ENCODE results near the gene LCE5A.
"Not testable (repeated sequence)": the region's sequence is repeated elsewhere in the genome, so short reads cannot be mapped to it uniquely, and the experiment has no call there.

The LCE5A gene

GRCh38 chr1:152510503-152510902 lies at the start of gene LCE5A:
Gene LCE5A (plus strand): TSS chr1:152510803. CDS start chr1:152511535, 732 bp downstream.
- no peaks in the 10 kb centered on the region for H3K4me1 ChIP-seq (ENCODE audit: control insufficient read depth, insufficient read depth, low read length)
- H3K36me3 ChIP-seq (ENCODE audit: control insufficient read depth, insufficient read depth, low read length): no peaks in the 10 kb centered on the region
- no peaks in the 10 kb centered on the region for H3K27me3 ChIP-seq (ENCODE audit: control insufficient read depth, insufficient read depth, low read length)
- H3K9ac ChIP-seq (ENCODE audit: low read depth, low read length): no peak within 1 kb of the TSS
- H3K4me3 ChIP-seq (ENCODE audit: low read depth, low read length): no peak within 1 kb of the TSS
- peaks cover 15% of the 10 kb centered on the region for H3K9me3 ChIP-seq (ENCODE audit: control insufficient read depth, insufficient read depth, low read length)

GRCh38 chr1:152461544-152461943 lies 49.1 kb upstream of the LCE5A start:
- H3K4me1 ChIP-seq (ENCODE audit: control insufficient read depth, insufficient read depth, low read length): no peaks in the 10 kb centered on the region
- no peak overlapping the region for H3K9ac ChIP-seq (ENCODE audit: low read depth, low read length)
- H3K36me3 ChIP-seq (ENCODE audit: control insufficient read depth, insufficient read depth, low read length): no peaks in the 10 kb centered on the region
- no peak overlapping the region for H3K4me3 ChIP-seq (ENCODE audit: low read depth, low read length)
- no peaks in the 10 kb centered on the region for H3K27me3 ChIP-seq (ENCODE audit: control insufficient read depth, insufficient read depth, low read length)
- no peaks in the 10 kb centered on the region for H3K9me3 ChIP-seq (ENCODE audit: control insufficient read depth, insufficient read depth, low read length)

- H3K9me3 ChIP-seq (ENCODE audit: control insufficient read depth, insufficient read depth, low read length): no peaks in the 10 kb centered on the region
- H3K4me1 ChIP-seq (ENCODE audit: control insufficient read depth, insufficient read depth, low read length): no peaks in the 10 kb centered on the region
- H3K9ac ChIP-seq (ENCODE audit: low read depth, low read length): no peak overlapping the region
- no peak overlapping the region for H3K4me3 ChIP-seq (ENCODE audit: low read depth, low read length)
- H3K27me3 ChIP-seq (ENCODE audit: control insufficient read depth, insufficient read depth, low read length): no peaks in the 10 kb centered on the region
- H3K36me3 ChIP-seq (ENCODE audit: control insufficient read depth, insufficient read depth, low read length): no peaks in the 10 kb centered on the region
Measured at GRCh38 chr1:152462636-152463035, 48.0 kb upstream of the LCE5A start.

- Histone ChIP-seq H3K4me1 (ENCODE audit: control insufficient read depth, insufficient read depth, low read length) (no peaks in the 10 kb centered on the region), H3K27me3 (ENCODE audit: control insufficient read depth, insufficient read depth, low read length) (no peaks in the 10 kb centered on the region)
Measured at GRCh38 chr1:152466217-152466616, 44.4 kb upstream of the LCE5A start.

GRCh38 chr1:152473887-152474537 lies 36.6 kb upstream of the LCE5A start:
- no peak overlapping the region for H3K4me3 ChIP-seq (ENCODE audit: low read depth, low read length)
- H3K4me1 ChIP-seq (ENCODE audit: control insufficient read depth, insufficient read depth, low read length): no peaks in the 10 kb centered on the region
- H3K9me3 ChIP-seq (ENCODE audit: control insufficient read depth, insufficient read depth, low read length): peaks cover 10% of the 10 kb centered on the region
- H3K9ac ChIP-seq (ENCODE audit: low read depth, low read length): no peak overlapping the region
- H3K27me3 ChIP-seq (ENCODE audit: control insufficient read depth, insufficient read depth, low read length): no peaks in the 10 kb centered on the region
- H3K36me3 ChIP-seq (ENCODE audit: control insufficient read depth, insufficient read depth, low read length): no peaks in the 10 kb centered on the region

More at GRCh38 chr1:152466217-152466616, 44.4 kb upstream of the LCE5A start:
- peaks cover 2% of the 10 kb centered on the region for H3K9me3 ChIP-seq (ENCODE audit: control insufficient read depth, insufficient read depth, low read length)
- no peaks in the 10 kb centered on the region for H3K36me3 ChIP-seq (ENCODE audit: control insufficient read depth, insufficient read depth, low read length)
- no peak overlapping the region for H3K9ac ChIP-seq (ENCODE audit: low read depth, low read length)
- no peak overlapping the region for H3K4me3 ChIP-seq (ENCODE audit: low read depth, low read length)

GRCh38 chr1:152479792-152480595 lies 30.6 kb upstream of the LCE5A start:
- Histone ChIP-seq H3K9ac (ENCODE audit: low read depth, low read length) (no peak overlapping the region), H3K9me3 (ENCODE audit: control insufficient read depth, insufficient read depth, low read length) (peaks cover 17% of the 10 kb centered on the region), H3K4me3 (ENCODE audit: low read depth, low read length) (no peak overlapping the region), H3K27me3 (ENCODE audit: control insufficient read depth, insufficient read depth, low read length) (no peaks in the 10 kb centered on the region), H3K4me1 (ENCODE audit: control insufficient read depth, insufficient read depth, low read length) (no peaks in the 10 kb centered on the region), H3K36me3 (ENCODE audit: control insufficient read depth, insufficient read depth, low read length) (no peaks in the 10 kb centered on the region)

- H3K36me3 ChIP-seq (ENCODE audit: control insufficient read depth, insufficient read depth, low read length): no peaks in the 10 kb centered on the region
- H3K9ac ChIP-seq (ENCODE audit: low read depth, low read length): no peak overlapping the region
- no peak overlapping the region for H3K4me3 ChIP-seq (ENCODE audit: low read depth, low read length)
- H3K27me3 ChIP-seq (ENCODE audit: control insufficient read depth, insufficient read depth, low read length): no peaks in the 10 kb centered on the region
- H3K9me3 ChIP-seq (ENCODE audit: control insufficient read depth, insufficient read depth, low read length): peaks cover 20% of the 10 kb centered on the region
- H3K4me1 ChIP-seq (ENCODE audit: control insufficient read depth, insufficient read depth, low read length): no peaks in the 10 kb centered on the region
Measured at GRCh38 chr1:152481869-152482664, 28.5 kb upstream of the LCE5A start.

- Histone ChIP-seq H3K9me3 (ENCODE audit: control insufficient read depth, insufficient read depth, low read length) (peaks cover 11% of the 10 kb centered on the region), H3K36me3 (ENCODE audit: control insufficient read depth, insufficient read depth, low read length) (no peaks in the 10 kb centered on the region)
Measured at GRCh38 chr1:152486400-152487006, 24.1 kb upstream of the LCE5A start.

GRCh38 chr1:152487871-152488270 lies 22.7 kb upstream of the LCE5A start:
- Histone ChIP-seq H3K9me3 (ENCODE audit: control insufficient read depth, insufficient read depth, low read length) (peaks cover 11% of the 10 kb centered on the region), H3K4me3 (ENCODE audit: low read depth, low read length) (no peak overlapping the region), H3K36me3 (ENCODE audit: control insufficient read depth, insufficient read depth, low read length) (no peaks in the 10 kb centered on the region), H3K9ac (ENCODE audit: low read depth, low read length) (no peak overlapping the region), H3K4me1 (ENCODE audit: control insufficient read depth, insufficient read depth, low read length) (no peaks in the 10 kb centered on the region), H3K27me3 (ENCODE audit: control insufficient read depth, insufficient read depth, low read length) (no peaks in the 10 kb centered on the region)

More at GRCh38 chr1:152486400-152487006, 24.1 kb upstream of the LCE5A start:
- H3K4me3 ChIP-seq (ENCODE audit: low read depth, low read length): no peak overlapping the region
- H3K4me1 ChIP-seq (ENCODE audit: control insufficient read depth, insufficient read depth, low read length): no peaks in the 10 kb centered on the region
- no peaks in the 10 kb centered on the region for H3K27me3 ChIP-seq (ENCODE audit: control insufficient read depth, insufficient read depth, low read length)
- no peak overlapping the region for H3K9ac ChIP-seq (ENCODE audit: low read depth, low read length)

- not testable (repeated sequence) for H3K36me3 ChIP-seq (ENCODE audit: control insufficient read depth, insufficient read depth, low read length); H3K4me1 ChIP-seq (ENCODE audit: control insufficient read depth, insufficient read depth, low read length); H3K9ac ChIP-seq (ENCODE audit: low read depth, low read length); H3K9me3 ChIP-seq (ENCODE audit: control insufficient read depth, insufficient read depth, low read length); H3K27me3 ChIP-seq (ENCODE audit: control insufficient read depth, insufficient read depth, low read length); H3K4me3 ChIP-seq (ENCODE audit: low read depth, low read length)
Measured at GRCh38 chr1:152491537-152491936, 19.1 kb upstream of the LCE5A start.

- Histone ChIP-seq H3K9ac (ENCODE audit: low read depth, low read length) (no peak overlapping the region), H3K4me3 (ENCODE audit: low read depth, low read length) (no peak overlapping the region), H3K36me3 (ENCODE audit: control insufficient read depth, insufficient read depth, low read length) (no peaks in the 10 kb centered on the region), H3K27me3 (ENCODE audit: control insufficient read depth, insufficient read depth, low read length) (no peaks in the 10 kb centered on the region), H3K4me1 (ENCODE audit: control insufficient read depth, insufficient read depth, low read length) (no peaks in the 10 kb centered on the region), H3K9me3 (ENCODE audit: control insufficient read depth, insufficient read depth, low read length) (peaks cover 11% of the 10 kb centered on the region)
Measured at GRCh38 chr1:152495066-152495675, 15.4 kb upstream of the LCE5A start.

Data from iPS-15b (cell line).